GM19397 (cell line): Measurements from ENCODE around the gene CCDC18.
"Not testable (repeated sequence)": the region's sequence is repeated elsewhere in the genome, so short reads cannot be mapped to it uniquely, and the experiment has no call there.

Experiments
- ATAC-seq: cut with Tn5 transposase; IDR thresholded peaks from one replicate; pipeline ENCODE4 v1.9.1; 2021; ENCODE audit warnings: mild to moderate bottlenecking, moderate library complexity; ENCODE audit not compliant: unreplicated experiment

Gene CCDC18

DNA sequence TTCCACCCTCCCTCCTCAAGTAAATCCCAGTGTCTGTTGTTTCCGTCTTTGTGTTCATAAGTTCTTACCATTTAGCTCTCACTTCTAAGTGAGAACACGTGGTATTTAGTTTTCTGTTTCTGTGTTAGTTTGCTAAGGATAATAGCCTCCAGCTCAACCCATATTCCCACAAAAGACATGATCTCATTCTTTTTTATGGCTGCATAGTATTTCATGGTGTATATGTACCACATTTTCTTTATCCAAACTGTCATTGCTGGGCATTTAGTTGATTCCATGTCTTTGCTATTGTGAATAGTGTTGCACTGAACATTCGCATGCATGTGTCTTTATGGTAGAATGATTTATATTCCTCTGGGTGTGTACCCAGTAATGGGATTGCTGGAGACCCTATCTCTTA, 5.9 kb upstream of the CCDC18 start:
- not testable (repeated sequence) for ATAC-seq

DNA sequence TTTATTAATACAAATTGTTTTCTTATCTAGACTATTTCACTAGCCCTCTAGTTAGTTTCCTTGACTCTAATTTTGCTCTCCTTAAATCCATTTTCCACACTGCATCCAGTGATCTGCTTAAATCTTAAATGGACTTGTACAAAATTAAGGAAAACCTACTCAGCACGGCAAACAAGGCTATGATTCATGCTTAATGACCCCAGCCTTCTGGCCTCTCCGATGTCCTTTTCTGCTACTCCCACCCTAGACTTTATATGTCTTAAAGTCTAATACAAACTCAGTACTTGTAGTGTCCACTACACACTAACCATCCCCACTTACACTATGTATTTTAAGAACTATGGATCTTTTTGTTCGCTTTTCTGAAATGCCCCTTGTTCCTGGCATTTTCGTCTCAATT, 2.5 kb upstream of the CCDC18 start:
- ATAC-seq, result no peak

DNA sequence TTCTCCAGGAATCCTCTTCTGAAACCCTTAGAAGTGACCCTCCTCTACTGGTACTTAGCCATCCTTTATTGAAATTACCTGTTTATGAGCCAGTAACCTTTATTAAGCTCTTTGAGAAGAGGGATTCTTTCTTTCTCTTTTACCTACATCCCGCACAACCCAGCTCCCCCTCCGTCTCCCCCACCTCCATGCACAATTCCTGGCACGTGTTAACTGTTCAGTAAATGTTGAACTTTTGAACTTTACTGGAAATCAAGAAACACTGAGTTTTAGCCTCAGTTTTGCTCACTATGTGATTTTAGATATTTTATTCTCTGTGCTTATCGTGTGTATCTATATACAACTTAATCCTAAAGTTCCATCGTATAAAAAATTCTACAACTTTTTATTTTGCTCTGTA, 2.1 kb upstream of the CCDC18 start:
- ATAC-seq, result no peak

DNA sequence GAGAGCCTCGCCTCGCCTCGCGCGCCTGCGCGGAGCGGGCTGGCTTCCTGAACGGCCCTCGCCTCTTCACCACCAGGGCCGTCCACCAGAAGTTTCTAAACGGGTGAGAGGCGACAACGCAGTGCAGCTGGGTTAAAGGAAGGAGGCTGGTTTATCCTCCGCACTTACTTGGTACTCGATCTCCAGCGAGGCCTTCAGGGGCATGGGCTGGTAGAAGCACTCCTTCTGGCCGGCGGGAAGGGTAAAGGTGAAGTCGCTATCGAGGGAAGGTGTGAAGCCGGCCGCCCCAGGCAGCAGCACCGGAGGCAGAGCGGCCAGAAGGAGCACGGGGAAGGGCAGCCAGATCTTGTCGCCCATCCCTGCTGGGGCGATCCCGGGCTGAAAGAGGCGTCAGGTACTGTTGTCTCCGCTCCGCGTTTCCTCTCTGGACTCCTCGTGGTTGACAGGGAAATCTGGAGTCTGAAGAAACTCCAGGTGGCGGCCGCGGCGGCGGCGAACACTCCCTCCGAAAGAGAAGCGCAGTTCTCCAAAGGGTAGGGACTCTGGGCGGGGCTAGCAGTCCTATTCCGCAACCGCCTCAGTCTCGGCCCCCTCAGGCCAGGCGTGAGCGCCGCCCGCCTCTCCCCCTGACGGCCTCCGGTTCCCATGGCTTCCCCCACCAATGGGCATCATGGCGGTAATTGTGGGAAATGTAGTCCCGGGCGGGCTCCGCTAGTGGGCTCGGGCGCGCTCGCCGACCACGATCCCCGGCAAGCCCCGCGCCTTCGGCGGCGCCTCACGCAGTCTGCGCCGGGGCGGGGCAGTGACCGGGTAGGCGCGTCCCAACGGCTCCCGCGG, 420 bp upstream of the CCDC18 start, which contains the start of gene TMED5:
Gene TMED5 (minus strand): TSS at position 528 of the 837 bp plus-strand sequence. CDS start 171 bp downstream, at position 357.
- ATAC-seq, result peak; percentile 86

DNA sequence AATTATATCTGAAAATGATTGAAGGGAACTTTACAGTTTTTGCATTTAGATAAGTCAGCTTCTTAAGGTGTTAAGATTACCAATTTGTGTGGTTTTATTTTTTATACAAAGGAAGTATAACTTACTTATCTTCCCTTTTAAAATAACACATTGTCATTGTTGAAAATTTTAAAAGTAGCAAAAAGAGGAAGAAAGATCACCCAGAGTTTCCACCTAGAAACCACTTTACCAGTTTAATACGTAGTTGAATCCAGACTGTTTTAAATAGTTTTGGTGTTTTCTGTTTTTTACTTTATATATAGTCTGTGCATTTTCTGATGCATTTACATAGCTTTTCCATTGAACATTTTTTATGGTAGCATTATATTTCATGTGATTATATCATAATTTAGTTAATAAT, 6.1 kb downstream of the CCDC18 start:
- ATAC-seq, result no peak

DNA sequence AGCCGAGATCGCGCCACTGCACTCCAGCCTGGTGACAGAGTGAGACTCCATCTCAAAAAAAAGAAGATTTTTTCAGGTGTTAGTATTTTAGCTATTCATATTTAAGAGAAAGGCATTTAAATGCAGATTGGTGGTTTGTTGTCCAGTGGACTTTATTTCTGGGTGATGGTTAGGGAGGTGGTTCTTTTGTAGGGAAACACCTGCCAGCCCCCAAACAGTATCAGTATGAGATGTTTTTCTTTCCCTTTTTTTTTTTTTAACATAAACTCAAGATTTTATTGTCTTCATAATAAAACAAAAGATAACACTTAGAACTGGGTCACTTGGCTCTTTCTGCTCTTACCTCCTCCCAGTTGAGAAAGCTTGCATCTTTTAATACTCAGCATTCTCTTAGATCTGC, 9.9 kb downstream of the CCDC18 start:
- no peak for ATAC-seq

DNA sequence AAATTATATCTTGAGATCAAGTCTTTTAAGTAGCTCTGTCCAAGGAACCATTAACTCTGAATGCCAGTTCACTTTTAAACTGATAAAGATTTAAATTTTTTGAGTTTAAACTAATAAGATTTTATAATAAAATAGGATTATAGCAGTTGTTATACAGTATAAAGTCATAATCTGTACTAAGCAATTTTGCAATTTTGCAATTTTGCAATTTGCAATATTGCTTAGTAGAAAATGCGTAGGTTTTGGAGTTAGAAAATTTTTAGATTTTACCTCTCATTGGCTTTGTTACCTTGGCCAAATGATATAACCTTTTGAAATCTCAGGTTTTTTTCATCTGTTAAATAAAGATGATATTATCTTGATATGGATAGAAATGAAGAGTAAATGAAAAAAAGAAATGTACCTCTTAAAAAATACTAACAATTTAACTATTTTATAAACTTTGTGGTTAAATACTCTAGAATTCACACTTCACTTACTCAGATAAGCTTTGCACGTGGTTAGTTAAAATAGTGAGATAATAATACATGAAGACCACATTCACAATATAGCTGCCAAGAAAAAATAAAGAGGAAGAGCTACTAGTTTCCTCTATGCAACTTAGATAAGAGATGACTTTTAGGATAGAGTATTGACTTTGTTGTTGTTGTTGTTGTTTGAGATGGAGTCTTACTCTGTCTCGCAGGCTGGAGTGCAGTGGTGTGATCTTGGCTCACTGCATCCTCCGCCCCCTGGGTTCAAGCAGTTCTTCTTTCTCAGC, 13.9 kb downstream of the CCDC18 start:
- ATAC-seq, result no peak

DNA sequence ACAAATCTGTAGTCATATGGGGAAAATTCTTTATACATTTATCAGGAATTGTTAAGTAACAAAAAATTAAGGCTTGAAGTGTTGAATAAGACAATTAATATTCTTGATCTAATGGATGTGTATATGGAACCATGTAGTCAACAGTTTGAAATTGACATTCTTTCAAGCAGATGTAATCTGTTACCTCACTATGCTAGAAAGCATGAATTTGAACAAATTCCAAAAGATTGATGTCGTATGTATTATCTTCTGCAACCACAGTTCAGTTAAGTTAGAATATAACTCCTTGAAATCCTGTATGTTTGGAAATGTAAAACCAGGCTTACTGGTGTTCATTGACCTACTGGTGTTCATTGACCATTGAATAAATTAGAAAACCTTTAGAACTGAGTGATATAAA, 16.1 kb downstream of the CCDC18 start:
- ATAC-seq, result no peak

DNA sequence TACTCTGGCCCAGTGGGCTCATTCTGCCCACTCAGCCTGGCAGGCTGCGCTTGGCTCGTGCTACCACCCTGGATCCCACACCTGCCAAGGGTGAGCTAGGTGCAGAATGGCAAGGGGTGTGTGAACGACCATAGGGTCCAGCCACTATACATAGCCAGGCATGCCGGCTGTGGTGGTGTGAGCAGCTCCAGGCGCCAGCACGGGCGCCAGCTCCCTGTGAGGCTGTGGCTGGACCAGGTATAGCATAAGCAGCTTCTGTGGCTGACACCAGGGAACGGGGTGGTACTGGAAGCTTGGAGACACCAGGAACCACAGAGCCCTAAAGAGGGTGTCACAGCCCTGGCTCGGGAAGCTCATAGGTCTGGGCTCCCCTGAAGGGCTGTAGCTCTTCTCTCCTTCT, 18.6 kb downstream of the CCDC18 start:
- ATAC-seq, result no peak

DNA sequence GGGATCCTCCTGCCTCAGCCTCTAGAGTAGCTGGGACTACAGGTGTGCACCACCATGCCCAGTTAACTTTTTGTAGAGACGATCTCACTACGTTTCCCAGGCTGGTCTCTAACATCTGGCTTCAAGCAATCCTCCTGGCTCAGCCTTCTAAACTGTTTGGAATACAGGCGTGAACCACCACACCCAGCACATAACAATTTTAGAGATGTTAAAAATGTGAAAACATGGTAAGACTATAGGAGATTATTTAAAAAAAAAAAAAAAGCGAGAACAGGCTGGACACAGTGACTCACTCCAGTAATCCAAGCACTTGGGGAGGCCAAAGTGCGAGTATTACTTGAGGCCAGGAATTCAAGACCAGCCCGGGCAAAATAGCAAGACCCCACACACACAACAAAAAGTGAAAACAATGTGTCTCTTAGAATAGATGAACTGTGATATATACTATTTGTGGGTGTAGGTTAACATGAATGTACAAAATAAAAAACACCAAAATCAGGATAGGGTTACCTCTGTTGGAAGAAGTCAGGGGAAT, 19.6 kb downstream of the CCDC18 start:
- ATAC-seq, result no peak

DNA sequence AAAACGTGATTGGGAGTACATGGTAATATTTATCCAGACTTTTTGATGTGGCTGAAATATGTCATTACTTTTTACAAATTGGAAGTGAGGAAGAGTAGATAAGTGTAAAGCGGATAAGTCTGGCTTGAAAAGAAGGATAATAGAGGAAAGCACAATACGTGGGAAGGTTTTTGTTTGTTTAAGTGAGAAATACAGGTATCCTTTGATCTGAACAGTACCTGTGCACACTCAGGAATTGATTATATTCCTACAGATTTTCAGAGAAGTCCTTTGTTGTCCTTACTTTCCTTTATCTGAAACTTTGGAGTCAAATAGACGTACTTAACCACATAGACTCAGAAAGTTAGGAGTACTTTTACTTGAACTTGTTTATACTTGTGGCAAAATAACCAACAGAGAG, 20.2 kb downstream of the CCDC18 start:
- ATAC-seq, result no peak

DNA sequence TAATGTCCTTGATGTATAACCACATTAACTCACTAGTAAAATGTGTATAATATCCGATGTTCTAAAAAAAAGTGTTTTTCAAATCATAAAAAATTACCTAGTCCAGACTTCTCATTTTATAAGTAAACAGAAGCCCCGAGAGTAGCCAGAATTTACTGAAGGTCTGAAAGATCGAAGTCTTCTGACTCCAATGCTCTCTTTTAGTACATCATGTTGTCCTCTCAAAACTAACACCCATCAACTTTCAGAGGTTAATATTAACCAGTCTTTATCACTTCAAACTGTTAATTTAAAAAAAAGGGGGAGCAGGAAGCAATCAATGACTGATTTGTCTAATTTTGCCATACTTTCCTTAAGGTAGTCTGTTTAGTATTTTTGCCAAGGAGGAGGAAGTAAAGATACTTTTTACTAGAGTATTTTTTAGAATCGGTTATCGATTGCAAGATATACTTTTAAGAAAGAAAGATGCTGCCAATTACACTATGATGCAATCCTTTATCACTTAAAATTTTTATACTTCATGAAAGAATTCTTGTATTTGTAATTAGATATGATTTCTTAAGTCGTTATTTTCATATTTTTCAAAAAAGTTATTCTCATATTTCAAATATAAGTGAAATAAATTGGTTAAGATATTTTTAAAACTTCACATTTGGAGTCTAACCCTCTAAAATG, 25.5 kb downstream of the CCDC18 start:
- no peak for ATAC-seq

DNA sequence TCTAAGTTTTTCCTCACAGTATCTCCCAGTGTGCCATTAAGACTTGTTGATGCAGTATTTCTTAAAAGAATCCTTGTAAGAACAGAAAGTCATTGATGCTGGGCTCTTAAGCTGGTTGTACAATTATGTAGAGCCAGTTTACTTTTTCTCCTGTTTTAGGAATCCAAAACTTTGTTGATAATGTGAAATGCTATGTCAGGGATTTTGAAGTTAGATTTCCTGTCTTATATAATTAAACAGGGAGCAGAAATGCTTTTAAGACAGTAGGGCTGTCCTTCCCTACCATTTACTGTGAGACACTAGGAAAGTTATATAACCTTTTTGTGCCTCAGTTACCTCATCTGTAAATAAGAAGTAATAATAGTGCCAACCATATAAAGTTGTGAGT, 26.0 kb downstream of the CCDC18 start:
- no peak for ATAC-seq

DNA sequence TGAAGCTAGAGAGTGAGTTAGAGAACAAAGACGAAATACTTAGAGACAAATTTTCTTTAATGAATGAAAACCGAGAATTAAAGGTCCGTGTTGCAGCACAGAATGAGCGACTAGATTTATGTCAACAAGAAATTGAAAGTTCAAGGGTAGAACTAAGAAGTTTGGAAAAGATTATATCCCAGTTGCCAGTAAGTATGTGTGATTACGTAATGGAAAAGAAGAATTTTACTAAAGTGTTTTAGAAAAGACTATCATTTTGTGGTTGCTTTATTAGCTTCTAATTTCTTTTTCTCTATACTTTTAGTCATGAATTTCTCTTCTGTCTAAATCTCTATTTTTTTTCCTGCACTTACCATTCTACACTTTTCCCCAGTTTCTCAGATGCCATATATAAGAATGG, 26.7 kb downstream of the CCDC18 start:
- no peak for ATAC-seq

DNA sequence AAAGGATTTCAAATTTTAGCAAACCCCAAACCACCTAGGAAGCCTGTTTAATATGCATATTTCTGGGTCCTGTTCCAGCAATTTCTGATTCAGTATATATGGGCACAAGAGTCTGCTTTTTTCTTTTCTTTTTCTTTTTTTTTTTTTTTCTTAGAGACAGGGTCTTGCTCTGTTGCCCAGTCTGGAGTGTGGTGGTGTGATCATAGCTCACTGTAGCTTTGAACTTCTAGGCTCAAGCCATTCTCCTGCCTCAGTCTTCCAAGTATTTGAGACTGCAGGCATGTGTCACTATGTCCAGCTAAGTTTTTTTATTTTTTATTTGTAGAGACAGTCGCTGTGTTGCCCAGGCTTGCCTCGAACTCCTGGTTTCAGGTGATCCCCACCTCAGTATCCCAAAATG, 34.8 kb downstream of the CCDC18 start:
- no peak for ATAC-seq

DNA sequence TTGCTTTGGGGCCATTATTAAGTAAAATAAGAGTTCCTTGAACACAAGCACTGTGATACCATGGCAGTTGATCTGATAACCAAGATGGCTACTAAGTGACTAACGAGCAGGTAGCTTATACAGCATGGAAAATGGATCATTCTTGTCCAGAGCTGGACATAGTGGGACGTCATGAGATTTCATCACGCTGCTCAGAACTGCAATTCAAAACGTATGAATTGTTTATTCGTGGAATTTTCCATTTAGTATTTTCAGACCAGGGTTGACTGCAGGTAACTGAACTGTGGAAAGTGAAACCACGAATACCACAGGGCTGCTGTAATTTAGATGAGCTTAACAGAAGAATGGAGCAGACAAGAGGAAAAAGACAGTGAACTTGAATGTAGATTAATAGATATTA, 38.9 kb downstream of the CCDC18 start:
- ATAC-seq, result no peak

DNA sequence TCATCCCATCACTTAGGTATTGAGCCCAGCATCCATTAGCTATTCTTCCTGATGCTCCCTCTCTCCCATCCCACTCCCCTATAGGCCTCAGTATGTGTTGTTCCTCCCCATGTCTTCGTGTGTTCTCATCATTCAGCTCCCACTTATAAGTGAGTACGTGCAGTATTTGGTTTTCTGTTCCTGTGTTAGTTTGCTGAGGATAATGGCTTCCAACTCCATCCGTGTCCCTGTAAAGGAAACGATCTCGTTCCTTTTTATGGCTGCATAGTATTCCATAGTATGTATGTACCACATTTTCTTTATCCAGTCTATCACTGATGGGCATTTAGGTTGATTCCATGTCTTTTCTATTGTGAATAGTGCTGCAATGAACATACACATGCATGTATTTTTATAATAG, 40.2 kb downstream of the CCDC18 start:
- ATAC-seq, result not testable (repeated sequence)

DNA sequence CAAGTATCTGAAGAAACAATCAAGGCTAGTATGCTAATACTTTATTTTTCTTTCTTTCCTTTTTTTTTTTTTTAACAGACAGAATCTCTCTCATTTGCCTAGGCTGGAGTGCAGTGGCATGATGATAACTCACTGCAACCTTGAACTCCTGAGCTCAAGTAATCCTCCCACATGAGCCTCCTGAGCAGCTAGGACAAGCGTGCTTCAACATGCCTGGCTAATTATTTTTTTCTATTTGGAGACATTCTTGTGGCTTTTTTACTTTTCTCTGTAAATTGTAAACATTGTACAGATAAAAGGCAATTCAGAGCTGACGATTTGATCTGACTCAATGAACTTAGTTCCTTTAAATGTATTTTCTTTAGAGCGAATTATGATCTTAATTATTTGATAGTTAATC, 41.4 kb downstream of the CCDC18 start:
- no peak for ATAC-seq

DNA sequence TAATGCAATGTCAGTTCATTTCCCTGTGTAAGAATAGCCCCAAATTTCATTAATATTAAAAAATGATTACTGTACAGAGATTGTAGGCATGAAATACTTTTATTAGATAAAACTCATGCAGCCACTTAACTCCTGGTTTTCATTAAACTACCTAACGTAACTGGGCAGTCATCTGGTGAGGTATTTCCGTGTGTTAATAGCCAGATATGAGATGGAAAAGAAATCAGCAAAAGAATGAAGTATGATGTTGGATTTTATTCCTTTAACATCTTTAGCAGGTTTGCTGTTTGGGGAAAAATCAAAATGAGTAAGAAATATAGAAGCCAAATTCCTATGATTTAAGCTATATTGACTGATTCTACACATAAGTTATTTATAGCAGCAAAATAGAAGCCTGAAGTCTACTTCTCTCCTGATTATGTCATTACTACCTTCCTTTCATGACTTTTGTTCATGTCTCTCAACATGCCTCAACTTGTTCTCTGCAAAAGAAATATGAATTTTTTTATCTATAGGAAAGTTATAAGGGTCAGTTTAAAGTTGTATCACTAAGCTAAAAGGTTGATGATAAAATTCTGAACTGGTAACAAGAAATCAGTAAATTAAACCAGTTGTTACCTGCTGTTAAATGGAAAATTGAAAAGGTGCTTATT, 42.6 kb downstream of the CCDC18 start:
- ATAC-seq, result no peak

DNA sequence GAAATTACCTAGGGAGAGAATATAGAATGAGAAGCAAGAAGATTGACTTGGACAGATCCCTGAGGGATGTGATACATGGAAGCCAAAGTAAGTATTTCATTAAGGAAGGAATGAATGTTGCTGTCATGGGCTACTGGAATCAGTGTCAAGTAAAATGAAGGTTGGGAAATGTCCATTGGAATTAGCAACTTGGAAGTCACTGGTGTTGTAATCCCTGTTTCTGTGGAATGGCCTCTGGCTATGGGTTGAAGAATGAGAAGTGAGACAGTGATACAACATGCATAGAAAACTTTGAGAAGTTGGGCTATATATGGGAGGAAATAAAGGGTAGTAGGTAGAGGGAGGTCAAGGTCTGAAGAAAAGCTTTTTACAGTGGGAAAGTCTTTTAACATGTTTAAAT, 54.7 kb downstream of the CCDC18 start:
- no peak for ATAC-seq

DNA sequence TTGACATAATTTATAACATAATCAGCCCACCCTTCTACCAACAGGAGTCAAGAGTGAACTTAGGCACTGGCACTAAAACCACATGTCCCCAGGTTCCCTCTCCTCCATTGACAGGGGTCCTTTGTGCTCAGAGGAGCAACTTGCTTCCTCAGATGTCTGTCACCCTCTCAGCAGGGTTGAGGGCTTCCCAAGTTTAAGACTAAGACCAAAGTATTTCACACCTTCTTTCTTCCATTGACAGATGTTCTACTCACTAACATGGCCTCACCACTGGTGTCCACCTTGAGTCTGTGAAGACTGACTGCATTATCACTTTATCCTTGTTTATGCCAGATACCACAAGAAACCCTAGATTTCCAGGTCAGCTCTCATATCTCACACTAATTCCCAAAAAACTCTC, 56.5 kb downstream of the CCDC18 start:
- no peak for ATAC-seq
